ENCODE results near the gene G6PD. TPM values are rescaled to one million over a fixed set of nuclear protein-coding genes. Genes with fewer than 3 reads are reported as not detected.
"Not testable (repeated sequence)": the region's sequence is repeated elsewhere in the genome, so short reads cannot be mapped to it uniquely, and the experiment has no call there.

G6PD gene
- total and polyA plus RNA-seq, 2 donors, result 13.9 to 21.0 TPM

GRCh38 chrX:154575076-154575475 lies 28.4 kb upstream of the G6PD start:
- not testable (repeated sequence) for H3K27ac ChIP-seq (ENCODE audit: low read depth in 1 of 2, low read length in 1 of 2); H3K9me3 ChIP-seq (ENCODE audit: control insufficient read depth in 2 of 2, insufficient read depth in 1 of 2, low read length in 1 of 2); H3K27me3 ChIP-seq (ENCODE audit: control insufficient read depth in 2 of 2, insufficient read depth in 1 of 2, low read length in 1 of 2); H3K36me3 ChIP-seq (ENCODE audit: control insufficient read depth in 2 of 2, insufficient read depth in 2 of 2, low read length in 1 of 2); DNase-seq (ENCODE audit: low read depth in 6 of 9, low spot score in 9 of 9); H3K4me1 ChIP-seq (ENCODE audit: control insufficient read depth in 2 of 2, insufficient read depth in 2 of 2, low read length in 2 of 2); H3K4me3 ChIP-seq (ENCODE audit: low read length in 2 of 2)
- no CpG with 5 or more reads among the region's 5 CpGs for WGBS

DNA sequence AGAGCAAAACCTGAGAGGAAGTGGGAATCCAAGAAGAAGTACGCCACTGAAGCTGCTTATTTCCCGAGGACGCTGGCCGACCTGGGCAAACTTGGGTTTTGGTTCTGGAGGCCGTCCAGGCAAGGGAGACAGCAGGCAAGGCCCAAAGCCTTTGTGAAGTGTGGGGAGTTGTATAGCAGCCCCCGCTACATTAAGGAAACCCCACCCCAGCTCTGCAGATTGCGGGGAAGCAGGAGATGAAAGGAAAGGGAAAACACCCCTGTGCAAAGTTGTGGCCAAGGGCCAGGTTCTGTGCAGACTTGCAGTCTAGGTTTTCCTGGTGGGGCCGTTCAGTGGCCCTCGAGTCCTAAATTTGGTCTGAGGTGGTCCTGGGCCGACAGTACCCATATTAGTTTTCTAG lies 26.4 kb upstream of the G6PD start:
- H3K4me3 ChIP-seq (ENCODE audit: low read length in 2 of 2); H3K36me3 ChIP-seq (ENCODE audit: control insufficient read depth in 2 of 2, insufficient read depth in 2 of 2, low read length in 1 of 2); H3K4me1 ChIP-seq (ENCODE audit: control insufficient read depth in 2 of 2, insufficient read depth in 2 of 2, low read length in 2 of 2); H3K9me3 ChIP-seq (ENCODE audit: control insufficient read depth in 2 of 2, insufficient read depth in 1 of 2, low read length in 1 of 2); H3K27ac ChIP-seq (ENCODE audit: low read depth in 1 of 2, low read length in 1 of 2); H3K27me3 ChIP-seq (ENCODE audit: control insufficient read depth in 2 of 2, insufficient read depth in 1 of 2, low read length in 1 of 2); DNase-seq (ENCODE audit: low read depth in 6 of 9, low spot score in 9 of 9): not testable (repeated sequence)
- no CpG with 5 or more reads among the region's 10 CpGs for WGBS

GRCh38 chrX:154570361-154570760 lies 23.7 kb upstream of the G6PD start:
- no CpG with 5 or more reads among the region's 11 CpGs for WGBS
- H3K27ac ChIP-seq (ENCODE audit: low read depth in 1 of 2, low read length in 1 of 2); H3K9me3 ChIP-seq (ENCODE audit: control insufficient read depth in 2 of 2, insufficient read depth in 1 of 2, low read length in 1 of 2); H3K27me3 ChIP-seq (ENCODE audit: control insufficient read depth in 2 of 2, insufficient read depth in 1 of 2, low read length in 1 of 2); H3K4me3 ChIP-seq (ENCODE audit: low read length in 2 of 2); DNase-seq (ENCODE audit: low read depth in 6 of 9, low spot score in 9 of 9); H3K4me1 ChIP-seq (ENCODE audit: control insufficient read depth in 2 of 2, insufficient read depth in 2 of 2, low read length in 2 of 2); H3K36me3 ChIP-seq (ENCODE audit: control insufficient read depth in 2 of 2, insufficient read depth in 2 of 2, low read length in 1 of 2): not testable (repeated sequence)

DNA sequence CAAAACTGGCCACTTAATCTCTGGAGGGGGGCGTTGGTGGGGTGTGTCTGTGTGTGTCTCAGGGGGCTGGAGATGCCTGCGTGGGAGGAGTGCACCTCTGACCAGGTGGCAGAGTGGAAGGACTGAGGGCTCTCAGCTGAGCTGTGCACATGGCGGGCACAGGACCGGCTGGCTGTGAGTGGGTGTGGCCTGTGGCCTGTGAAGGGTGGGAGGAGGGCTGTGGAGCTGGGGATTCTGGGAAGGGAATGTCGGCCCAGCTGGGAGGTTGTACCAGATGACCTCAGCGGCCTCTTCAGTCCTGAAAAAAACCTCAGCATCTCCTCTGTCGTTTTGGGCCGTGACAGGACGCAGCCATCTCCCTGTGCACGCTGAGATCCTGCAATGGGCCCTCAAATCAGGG lies 15.6 kb upstream of the G6PD start:
- H3K4me1 ChIP-seq (ENCODE audit: control insufficient read depth in 2 of 2, insufficient read depth in 2 of 2, low read length in 2 of 2); H3K9me3 ChIP-seq (ENCODE audit: control insufficient read depth in 2 of 2, insufficient read depth in 1 of 2, low read length in 1 of 2): not testable (repeated sequence)
- WGBS, result no CpG with 5 or more reads among the region's 10 CpGs

GRCh38 chrX:154560326-154560725 lies 13.7 kb upstream of the G6PD start:
- not testable (repeated sequence) for H3K27ac ChIP-seq (ENCODE audit: low read depth in 1 of 2, low read length in 1 of 2); H3K4me3 ChIP-seq (ENCODE audit: low read length in 2 of 2); H3K27me3 ChIP-seq (ENCODE audit: control insufficient read depth in 2 of 2, insufficient read depth in 1 of 2, low read length in 1 of 2); H3K36me3 ChIP-seq (ENCODE audit: control insufficient read depth in 2 of 2, insufficient read depth in 2 of 2, low read length in 1 of 2); H3K4me1 ChIP-seq (ENCODE audit: control insufficient read depth in 2 of 2, insufficient read depth in 2 of 2, low read length in 2 of 2); DNase-seq (ENCODE audit: low read depth in 6 of 9, low spot score in 9 of 9); H3K9me3 ChIP-seq (ENCODE audit: control insufficient read depth in 2 of 2, insufficient read depth in 1 of 2, low read length in 1 of 2)
- WGBS, result 84% methylated on average over 12 of the region's 31 CpGs

More for the DNA sequence above, 15.6 kb upstream of the G6PD start:
- not testable (repeated sequence) for H3K27ac ChIP-seq (ENCODE audit: low read depth in 1 of 2, low read length in 1 of 2); DNase-seq (ENCODE audit: low read depth in 6 of 9, low spot score in 9 of 9); H3K4me3 ChIP-seq (ENCODE audit: low read length in 2 of 2); H3K27me3 ChIP-seq (ENCODE audit: control insufficient read depth in 2 of 2, insufficient read depth in 1 of 2, low read length in 1 of 2); H3K36me3 ChIP-seq (ENCODE audit: control insufficient read depth in 2 of 2, insufficient read depth in 2 of 2, low read length in 1 of 2)

GRCh38 chrX:154558896-154559295 lies 12.2 kb upstream of the G6PD start:
- H3K27ac ChIP-seq (ENCODE audit: low read depth in 1 of 2, low read length in 1 of 2); H3K4me3 ChIP-seq (ENCODE audit: low read length in 2 of 2); DNase-seq (ENCODE audit: low read depth in 6 of 9, low spot score in 9 of 9); H3K9me3 ChIP-seq (ENCODE audit: control insufficient read depth in 2 of 2, insufficient read depth in 1 of 2, low read length in 1 of 2); H3K27me3 ChIP-seq (ENCODE audit: control insufficient read depth in 2 of 2, insufficient read depth in 1 of 2, low read length in 1 of 2); H3K4me1 ChIP-seq (ENCODE audit: control insufficient read depth in 2 of 2, insufficient read depth in 2 of 2, low read length in 2 of 2): not testable (repeated sequence)
- 97% methylated on average over 9 of the region's 21 CpGs for WGBS
- peaks cover 12% of the 10 kb centered on the region in 2 donors for H3K36me3 ChIP-seq (ENCODE audit: control insufficient read depth in 2 of 2, insufficient read depth in 2 of 2, low read length in 1 of 2)

DNA sequence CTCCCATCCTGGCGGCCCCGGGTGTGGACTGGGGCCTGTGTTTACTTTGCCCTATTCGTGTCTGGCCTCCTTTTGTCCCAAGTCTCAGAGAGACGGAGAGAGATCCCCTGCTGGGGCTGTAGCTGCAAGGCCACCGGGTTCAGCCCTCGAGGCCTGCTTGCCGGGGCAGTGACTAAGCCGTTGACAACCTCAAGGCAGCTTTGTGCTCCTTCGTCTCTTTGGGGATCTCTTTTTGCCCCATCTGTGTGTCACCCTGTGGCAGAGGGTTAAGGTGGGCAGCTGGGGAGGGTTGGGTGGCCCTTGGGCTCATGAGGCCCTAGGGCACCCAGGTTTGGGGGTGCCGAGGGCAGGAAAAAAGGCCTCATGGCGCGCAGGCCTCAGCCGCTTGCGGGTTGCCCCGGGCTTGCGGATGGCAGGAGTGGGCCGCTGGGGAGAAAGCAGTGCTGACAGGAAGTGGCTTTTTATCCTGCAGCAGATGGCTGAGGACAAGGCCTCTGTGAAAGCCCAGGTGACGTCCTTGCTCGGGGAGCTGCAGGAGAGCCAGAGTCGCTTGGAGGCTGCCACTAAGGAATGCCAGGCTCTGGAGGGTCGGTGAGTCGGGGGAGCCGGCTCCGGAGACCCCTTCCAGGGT lies 11.5 kb upstream of the G6PD start:
- not testable (repeated sequence) for H3K27ac ChIP-seq (ENCODE audit: low read depth in 1 of 2, low read length in 1 of 2); DNase-seq (ENCODE audit: low read depth in 6 of 9, low spot score in 9 of 9); H3K4me1 ChIP-seq (ENCODE audit: control insufficient read depth in 2 of 2, insufficient read depth in 2 of 2, low read length in 2 of 2); H3K27me3 ChIP-seq (ENCODE audit: control insufficient read depth in 2 of 2, insufficient read depth in 1 of 2, low read length in 1 of 2); H3K9me3 ChIP-seq (ENCODE audit: control insufficient read depth in 2 of 2, insufficient read depth in 1 of 2, low read length in 1 of 2); H3K4me3 ChIP-seq (ENCODE audit: low read length in 2 of 2)
- peaks cover 16 to 17% of the 10 kb centered on the region in 2 donors for H3K36me3 ChIP-seq (ENCODE audit: control insufficient read depth in 2 of 2, insufficient read depth in 2 of 2, low read length in 1 of 2)
- WGBS, result 55% methylated on average over 4 of the region's 24 CpGs

DNA sequence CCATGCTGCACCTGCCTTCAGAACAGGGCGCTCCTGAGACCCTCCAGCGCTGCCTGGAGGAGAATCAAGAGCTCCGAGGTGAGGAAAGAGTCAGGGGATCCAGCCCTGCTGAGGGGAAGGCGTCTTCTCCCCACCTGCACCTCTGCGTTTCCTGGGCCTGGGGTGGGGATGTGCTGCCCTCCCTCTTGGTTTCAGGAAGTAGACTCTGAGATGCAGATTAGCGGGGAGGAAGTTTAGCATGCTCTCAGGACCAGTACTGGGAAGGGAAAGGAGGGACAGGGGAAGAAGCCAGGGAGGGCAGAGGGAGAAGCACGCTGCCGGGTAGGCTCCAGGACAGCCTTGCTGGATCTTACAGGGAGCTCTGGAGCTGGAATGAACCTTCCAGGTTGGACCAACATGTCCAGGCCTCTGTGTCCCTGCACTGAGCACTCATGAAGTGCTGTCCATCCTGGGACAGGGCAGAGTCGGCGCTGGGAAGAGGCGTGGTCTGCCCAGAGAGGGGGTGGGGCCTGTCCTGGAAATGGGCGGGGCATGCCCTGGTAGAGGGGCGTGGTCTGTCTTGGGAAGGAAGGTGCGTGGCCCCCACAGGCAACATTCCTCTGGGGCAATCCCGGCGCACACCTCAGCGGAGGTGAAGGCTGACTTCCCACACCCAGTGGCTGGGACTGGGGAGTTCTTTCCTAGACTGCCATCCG lies 5.6 kb upstream of the G6PD start:
- H3K9me3 ChIP-seq (ENCODE audit: control insufficient read depth in 2 of 2, insufficient read depth in 1 of 2, low read length in 1 of 2); H3K27ac ChIP-seq (ENCODE audit: low read depth in 1 of 2, low read length in 1 of 2); H3K4me3 ChIP-seq (ENCODE audit: low read length in 2 of 2); H3K4me1 ChIP-seq (ENCODE audit: control insufficient read depth in 2 of 2, insufficient read depth in 2 of 2, low read length in 2 of 2); H3K27me3 ChIP-seq (ENCODE audit: control insufficient read depth in 2 of 2, insufficient read depth in 1 of 2, low read length in 1 of 2); DNase-seq (ENCODE audit: low read depth in 6 of 9, low spot score in 9 of 9): not testable (repeated sequence)
- WGBS, result 87% methylated on average over 8 of the region's 18 CpGs
- peaks cover 20 to 27% of the 10 kb centered on the region in 2 donors for H3K36me3 ChIP-seq (ENCODE audit: control insufficient read depth in 2 of 2, insufficient read depth in 2 of 2, low read length in 1 of 2)

GRCh38 chrX:154549766-154550165 lies 3.1 kb upstream of the G6PD start:
- no peaks in the 10 kb centered on the region for H3K9me3 ChIP-seq (ENCODE audit: control insufficient read depth in 2 of 2, insufficient read depth in 1 of 2, low read length in 1 of 2)
- no peaks in the 10 kb centered on the region for H3K27me3 ChIP-seq (ENCODE audit: control insufficient read depth in 2 of 2, insufficient read depth in 1 of 2, low read length in 1 of 2)
- no peak overlapping the region for H3K27ac ChIP-seq (ENCODE audit: low read depth in 1 of 2, low read length in 1 of 2)
- no peak overlapping the region for H3K4me3 ChIP-seq (ENCODE audit: low read length in 2 of 2)
- 92% methylated on average over 1 of the region's 1 CpG for WGBS
- peaks cover 6 to 18% of the 10 kb centered on the region in 2 donors for H3K4me1 ChIP-seq (ENCODE audit: control insufficient read depth in 2 of 2, insufficient read depth in 2 of 2, low read length in 2 of 2)
- no peak for DNase-seq (ENCODE audit: low read depth in 6 of 9, low spot score in 9 of 9)
- H3K36me3 ChIP-seq (ENCODE audit: control insufficient read depth in 2 of 2, insufficient read depth in 2 of 2, low read length in 1 of 2), result peaks cover 16 to 25% of the 10 kb centered on the region in 2 donors
